ENCODE data around the gene NAA20.

- TF ChIP-seq POLR2A (IDR thresholded peaks at IDR 0.05; ENCODE audit: low read depth, low read length) (no peak), POLR2AphosphoS5 (IDR thresholded peaks at IDR 0.05; ENCODE audit: low read depth, low read length) (no peak), TAF1 (IDR thresholded peaks at IDR 0.05; ENCODE audit: borderline replicate concordance, low read depth, low read length) (no peak)
Observed at GRCh38 chr20:19975436-19975799, 41.7 kb upstream of the NAA20 start.
